KOPT-K1 (cell line): ENCODE results near the gene C1orf226.
"Not testable (repeated sequence)": the region's sequence is repeated elsewhere in the genome, so short reads cannot be mapped to it uniquely, and the experiment has no call there.

Experiments used
- H3K27ac ChIP-seq: fragments of 200-600 bp; sonication (generic); 2 replicates; pipeline ENCODE4 v1.5.1; 2016; ENCODE audit warnings: antibody characterized with exemption, mild to moderate bottlenecking, low read depth, low read length; ENCODE audit not compliant: poor library complexity, severe bottlenecking
- H3K36me3 ChIP-seq: fragments of 200-600 bp; sonication (generic); 2 replicates; pipeline ENCODE4 v1.5.1; 2017; ENCODE audit warnings: antibody characterized with exemption, mild to moderate bottlenecking, low read length, moderate library complexity; ENCODE audit not compliant: insufficient read depth
- H3K9me3 ChIP-seq: fragments of 200-600 bp; sonication (generic); 2 replicates; pipeline ENCODE4 v1.5.1; 2017; ENCODE audit warnings: antibody characterized with exemption, low read length, mild to moderate bottlenecking; ENCODE audit not compliant: insufficient read depth, poor library complexity, severe bottlenecking

C1orf226 gene

GRCh38 chr1:162398999-162399580, 17.6 kb downstream of the C1orf226 start:
- Histone ChIP-seq H3K27ac (no peak overlapping the region), H3K36me3 (no peaks in the 10 kb centered on the region), H3K9me3 (no peaks in the 10 kb centered on the region)

GRCh38 chr1:162400790-162401355, 19.3 kb downstream of the C1orf226 start:
- Histone ChIP-seq H3K36me3 (no peaks in the 10 kb centered on the region), H3K9me3 (no peaks in the 10 kb centered on the region), H3K27ac (no peak overlapping the region)

GRCh38 chr1:162404550-162405160, 23.1 kb downstream of the C1orf226 start:
- Histone ChIP-seq H3K27ac (no peak overlapping the region), H3K36me3 (no peaks in the 10 kb centered on the region), H3K9me3 (no peaks in the 10 kb centered on the region)

GRCh38 chr1:162405800-162406199, 24.3 kb downstream of the C1orf226 start:
- no peaks in the 10 kb centered on the region for H3K36me3 ChIP-seq
- H3K27ac ChIP-seq, result no peak overlapping the region
- H3K9me3 ChIP-seq, result no peaks in the 10 kb centered on the region

- Histone ChIP-seq H3K9me3 (no peaks in the 10 kb centered on the region), H3K27ac (no peak overlapping the region), H3K36me3 (no peaks in the 10 kb centered on the region)
These were observed 25.3 kb downstream of the C1orf226 start for GRCh38 chr1:162406811-162407210.

- Histone ChIP-seq H3K27ac (no peak overlapping the region), H3K9me3 (no peaks in the 10 kb centered on the region), H3K36me3 (no peaks in the 10 kb centered on the region)
These were observed 26.0 kb downstream of the C1orf226 start for GRCh38 chr1:162407539-162407938.

- H3K36me3 ChIP-seq, result no peaks in the 10 kb centered on the region
- H3K27ac ChIP-seq, result no peak within 1 kb of the TSS
- no peaks in the 10 kb centered on the region for H3K9me3 ChIP-seq
These were observed 30.5 kb downstream of the C1orf226 start, which contains the start of gene SH2D1B for GRCh38 chr1:162412002-162412401. Gene SH2D1B, minus strand, starts transcription at chr1:162412136. Its CDS starts 120 bp downstream, at chr1:162412016.

- Histone ChIP-seq H3K9me3 (no peaks in the 10 kb centered on the region), H3K27ac (no peak overlapping the region), H3K36me3 (no peaks in the 10 kb centered on the region)
These were observed 34.7 kb downstream of the C1orf226 start for GRCh38 chr1:162416215-162416614.

- Histone ChIP-seq H3K27ac (no peak overlapping the region), H3K36me3 (no peaks in the 10 kb centered on the region), H3K9me3 (no peaks in the 10 kb centered on the region)
These were observed 35.4 kb downstream of the C1orf226 start for GRCh38 chr1:162416909-162417308.

GRCh38 chr1:162417650-162418049, 36.1 kb downstream of the C1orf226 start:
- Histone ChIP-seq H3K27ac (no peak overlapping the region), H3K36me3 (no peaks in the 10 kb centered on the region), H3K9me3 (no peaks in the 10 kb centered on the region)

GRCh38 chr1:162418584-162418983, 37.1 kb downstream of the C1orf226 start:
- H3K36me3 ChIP-seq, H3K27ac ChIP-seq, H3K9me3 ChIP-seq: not testable (repeated sequence)

- not testable (repeated sequence) for H3K36me3 ChIP-seq, H3K27ac ChIP-seq, H3K9me3 ChIP-seq
These were observed 38.0 kb downstream of the C1orf226 start for GRCh38 chr1:162419450-162419931.

GRCh38 chr1:162420120-162420519, 38.6 kb downstream of the C1orf226 start:
- H3K27ac ChIP-seq, result no peak overlapping the region
- no peaks in the 10 kb centered on the region for H3K9me3 ChIP-seq
- H3K36me3 ChIP-seq, result no peaks in the 10 kb centered on the region

GRCh38 chr1:162421258-162422164, 40.0 kb downstream of the C1orf226 start:
- H3K36me3 ChIP-seq, result no peaks in the 10 kb centered on the region
- no peaks in the 10 kb centered on the region for H3K9me3 ChIP-seq
- no peak overlapping the region for H3K27ac ChIP-seq
